ENCODE data around the gene TTF1. TPM values are rescaled to one million over a fixed set of nuclear protein-coding genes. Genes with fewer than 3 reads are reported as not detected.

TTF1 gene
- total and polyA plus RNA-seq, 2 of the 13 experiments (the other 11 are each of a cell fraction or from before 2014, with no cell fraction given): 3.4 to 9.8 TPM

DNA sequence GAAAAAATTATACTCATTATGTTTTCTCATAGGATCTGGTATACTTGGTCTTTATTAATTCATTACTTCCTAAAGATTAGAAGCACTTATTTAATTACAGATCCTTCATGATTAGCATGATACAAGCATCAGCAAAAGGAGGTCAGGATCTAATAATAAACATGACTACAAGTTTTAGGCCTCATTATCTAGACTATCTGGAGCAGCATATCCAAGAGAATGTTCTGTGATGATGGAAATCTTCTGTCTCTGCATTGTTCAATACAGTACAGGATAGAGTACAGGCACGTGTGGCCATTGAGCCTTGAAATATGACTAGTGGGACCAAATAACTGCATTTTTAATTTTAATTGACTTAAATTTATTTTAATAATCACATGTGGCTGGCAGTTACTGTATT lies 73.1 kb downstream of the TTF1 start:
- Histone ChIP-seq H3K27ac (ENCODE audit: extremely low read length, insufficient read depth, low read length) (no peak overlapping the region), H3K4me1 (ENCODE audit: insufficient read depth, low read length) (no peaks in the 10 kb centered on the region), H3K9me3 (ENCODE audit: low read length) (no peaks in the 10 kb centered on the region), H3K79me2 (ENCODE audit: insufficient read depth, low read length) (no peaks in the 10 kb centered on the region), H3K9ac (ENCODE audit: insufficient read depth, low read depth, low read length) (no peak overlapping the region), H3K4me2 (ENCODE audit: low read depth, low read length) (no peak overlapping the region), H3K4me3 (replicated peaks in 1 of 3; ENCODE audit: insufficient read depth in 1 of 3, low read depth in 2 of 3, low read length in 3 of 3) (no peak overlapping the region), H3K27me3 (ENCODE audit: control insufficient read depth in 1 of 2, insufficient read depth in 2 of 2, low read length in 2 of 2) (no peaks in the 10 kb centered on the region), H4K20me1 (ENCODE audit: insufficient read depth, low read length) (no peaks in the 10 kb centered on the region), H3K36me3 (replicated peaks in 1 of 2; ENCODE audit: control insufficient read depth in 1 of 2, insufficient read depth in 2 of 2, low read length in 2 of 2) (peaks cover 17 to 73% of the 10 kb centered on the region in 2 experiments), H2AFZ (ENCODE audit: low read length) (no peak overlapping the region)
- 100% methylated on average over 1 of the region's 1 CpG for WGBS (ENCODE audit: low lambda C conversion rate)
- FAIRE-seq (no peak), ATAC-seq (no peak), DNase-seq (ENCODE audit: low spot score) (no peak)
- no TSS peak for BruUV-seq (replicated peaks)
- POLR2A ChIA-PET: no interaction called here
- in situ Hi-C loops (cut with HindIII; ENCODE audit: extremely low pct_ligation_motif_present, low pct_unique_long_range_greater_than_20kb) (no loop called here), intact Hi-C loops (cut with micrococcal nuclease; ENCODE audit: unreplicated experiment) (no loop called here)
- CTCF ChIA-PET (ENCODE audit: low intra/inter-chr PET ratio, low total read pairs): no interaction called here
- TF ChIP-seq, protein P1, sequence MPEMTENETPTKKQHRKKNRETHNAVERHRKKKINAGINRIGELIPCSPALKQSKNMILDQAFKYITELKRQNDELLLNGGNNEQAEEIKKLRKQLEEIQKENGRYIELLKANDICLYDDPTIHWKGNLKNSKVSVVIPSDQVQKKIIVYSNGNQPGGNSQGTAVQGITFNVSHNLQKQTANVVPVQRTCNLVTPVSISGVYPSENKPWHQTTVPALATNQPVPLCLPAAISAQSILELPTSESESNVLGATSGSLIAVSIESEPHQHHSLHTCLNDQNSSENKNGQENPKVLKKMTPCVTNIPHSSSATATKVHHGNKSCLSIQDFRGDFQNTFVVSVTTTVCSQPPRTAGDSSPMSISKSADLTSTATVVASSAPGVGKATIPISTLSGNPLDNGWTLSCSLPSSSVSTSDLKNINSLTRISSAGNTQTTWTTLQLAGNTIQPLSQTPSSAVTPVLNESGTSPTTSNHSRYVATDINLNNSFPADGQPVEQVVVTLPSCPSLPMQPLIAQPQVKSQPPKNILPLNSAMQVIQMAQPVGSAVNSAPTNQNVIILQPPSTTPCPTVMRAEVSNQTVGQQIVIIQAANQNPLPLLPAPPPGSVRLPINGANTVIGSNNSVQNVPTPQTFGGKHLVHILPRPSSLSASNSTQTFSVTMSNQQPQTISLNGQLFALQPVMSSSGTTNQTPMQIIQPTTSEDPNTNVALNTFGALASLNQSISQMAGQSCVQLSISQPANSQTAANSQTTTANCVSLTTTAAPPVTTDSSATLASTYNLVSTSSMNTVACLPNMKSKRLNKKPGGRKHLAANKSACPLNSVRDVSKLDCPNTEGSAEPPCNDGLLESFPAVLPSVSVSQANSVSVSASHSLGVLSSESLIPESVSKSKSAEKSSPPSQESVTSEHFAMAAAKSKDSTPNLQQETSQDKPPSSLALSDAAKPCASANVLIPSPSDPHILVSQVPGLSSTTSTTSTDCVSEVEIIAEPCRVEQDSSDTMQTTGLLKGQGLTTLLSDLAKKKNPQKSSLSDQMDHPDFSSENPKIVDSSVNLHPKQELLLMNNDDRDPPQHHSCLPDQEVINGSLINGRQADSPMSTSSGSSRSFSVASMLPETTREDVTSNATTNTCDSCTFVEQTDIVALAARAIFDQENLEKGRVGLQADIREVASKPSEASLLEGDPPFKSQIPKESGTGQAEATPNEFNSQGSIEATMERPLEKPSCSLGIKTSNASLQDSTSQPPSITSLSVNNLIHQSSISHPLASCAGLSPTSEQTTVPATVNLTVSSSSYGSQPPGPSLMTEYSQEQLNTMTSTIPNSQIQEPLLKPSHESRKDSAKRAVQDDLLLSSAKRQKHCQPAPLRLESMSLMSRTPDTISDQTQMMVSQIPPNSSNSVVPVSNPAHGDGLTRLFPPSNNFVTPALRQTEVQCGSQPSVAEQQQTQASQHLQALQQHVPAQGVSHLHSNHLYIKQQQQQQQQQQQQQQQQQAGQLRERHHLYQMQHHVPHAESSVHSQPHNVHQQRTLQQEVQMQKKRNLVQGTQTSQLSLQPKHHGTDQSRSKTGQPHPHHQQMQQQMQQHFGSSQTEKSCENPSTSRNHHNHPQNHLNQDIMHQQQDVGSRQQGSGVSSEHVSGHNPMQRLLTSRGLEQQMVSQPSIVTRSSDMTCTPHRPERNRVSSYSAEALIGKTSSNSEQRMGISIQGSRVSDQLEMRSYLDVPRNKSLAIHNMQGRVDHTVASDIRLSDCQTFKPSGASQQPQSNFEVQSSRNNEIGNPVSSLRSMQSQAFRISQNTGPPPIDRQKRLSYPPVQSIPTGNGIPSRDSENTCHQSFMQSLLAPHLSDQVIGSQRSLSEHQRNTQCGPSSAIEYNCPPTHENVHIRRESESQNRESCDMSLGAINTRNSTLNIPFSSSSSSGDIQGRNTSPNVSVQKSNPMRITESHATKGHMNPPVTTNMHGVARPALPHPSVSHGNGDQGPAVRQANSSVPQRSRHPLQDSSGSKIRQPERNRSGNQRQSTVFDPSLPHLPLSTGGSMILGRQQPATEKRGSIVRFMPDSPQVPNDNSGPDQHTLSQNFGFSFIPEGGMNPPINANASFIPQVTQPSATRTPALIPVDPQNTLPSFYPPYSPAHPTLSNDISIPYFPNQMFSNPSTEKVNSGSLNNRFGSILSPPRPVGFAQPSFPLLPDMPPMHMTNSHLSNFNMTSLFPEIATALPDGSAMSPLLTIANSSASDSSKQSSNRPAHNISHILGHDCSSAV (CRISPR knock-in tag; IDR thresholded peaks at IDR 0.05; ENCODE audit: borderline replicate concordance): no peak
- TF ChIP-seq SAFB2 (CRISPR knock-in tag; IDR thresholded peaks at IDR 0.05; ENCODE audit: borderline replicate concordance, low read depth) (no peak), ZNF496 (CRISPR knock-in tag; IDR thresholded peaks at IDR 0.05; ENCODE audit: insufficient replicate concordance) (no peak), NFKBIZ (CRISPR knock-in tag; IDR thresholded peaks at IDR 0.05) (no peak), ZNF564 (CRISPR knock-in tag; IDR thresholded peaks at IDR 0.05) (no peak)
- TF ChIP-seq, protein P2, sequence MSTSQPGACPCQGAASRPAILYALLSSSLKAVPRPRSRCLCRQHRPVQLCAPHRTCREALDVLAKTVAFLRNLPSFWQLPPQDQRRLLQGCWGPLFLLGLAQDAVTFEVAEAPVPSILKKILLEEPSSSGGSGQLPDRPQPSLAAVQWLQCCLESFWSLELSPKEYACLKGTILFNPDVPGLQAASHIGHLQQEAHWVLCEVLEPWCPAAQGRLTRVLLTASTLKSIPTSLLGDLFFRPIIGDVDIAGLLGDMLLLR (CRISPR knock-in tag; IDR thresholded peaks at IDR 0.05): no peak
- TF ChIP-seq, protein P3, sequence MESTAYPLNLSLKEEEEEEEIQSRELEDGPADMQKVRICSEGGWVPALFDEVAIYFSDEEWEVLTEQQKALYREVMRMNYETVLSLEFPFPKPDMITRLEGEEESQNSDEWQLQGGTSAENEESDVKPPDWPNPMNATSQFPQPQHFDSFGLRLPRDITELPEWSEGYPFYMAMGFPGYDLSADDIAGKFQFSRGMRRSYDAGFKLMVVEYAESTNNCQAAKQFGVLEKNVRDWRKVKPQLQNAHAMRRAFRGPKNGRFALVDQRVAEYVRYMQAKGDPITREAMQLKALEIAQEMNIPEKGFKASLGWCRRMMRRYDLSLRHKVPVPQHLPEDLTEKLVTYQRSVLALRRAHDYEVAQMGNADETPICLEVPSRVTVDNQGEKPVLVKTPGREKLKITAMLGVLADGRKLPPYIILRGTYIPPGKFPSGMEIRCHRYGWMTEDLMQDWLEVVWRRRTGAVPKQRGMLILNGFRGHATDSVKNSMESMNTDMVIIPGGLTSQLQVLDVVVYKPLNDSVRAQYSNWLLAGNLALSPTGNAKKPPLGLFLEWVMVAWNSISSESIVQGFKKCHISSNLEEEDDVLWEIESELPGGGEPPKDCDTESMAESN (CRISPR knock-in tag; conservative IDR thresholded peaks at IDR 0.05): no peak

Measured in HepG2 (cell line).